Cardiac septum (tissue), 1 donor: ENCODE data around the gene DPP9. TPM values are rescaled to one million over a fixed set of nuclear protein-coding genes. Genes with fewer than 3 reads are reported as not detected.

Source experiments
- DNase-seq: peaks from one replicate; pipeline ENCODE4 v3.0.0-alpha.2; 2020; ENCODE audit warnings: low spot score
- intact Hi-C: fragments of 100-400 bp; cut with DNase I; formaldehyde crosslinking; loops from one replicate; pipeline ENCODE4 v1.14.0; 2022
- total RNA-seq: library from RNA; stranded (reverse); fragmentation: NEBNext Ultra II Directional; extraction: Animal tissue kit (Norgen Biotek cat#: 25700); gene quantifications from one replicate; pipeline ENCODE4 v1.2.1, GENCODE V29; 2021
- donor health status: DM: no; HTN: no; CAD: no.

DPP9 gene
- total RNA-seq, 1 donor from 2014 or later = 39.0 TPM

- intact Hi-C loops = loop anchor here (2.0 kb wide), 1 partner anchor 75 kb away; the partner anchor contains the start of gene TNFAIP8L1
- peak; percentile 92 for DNase-seq
Measured at GRCh38 chr19:4713384-4713951, 10.2 kb downstream of the DPP9 start.

- intact Hi-C loops = loop anchor here (2.0 kb wide), 1 partner anchor 74 kb away; the partner anchor contains the start of gene TNFAIP8L1
- no peak for DNase-seq
Measured at GRCh38 chr19:4712771-4713170, 10.9 kb downstream of the DPP9 start.

GRCh38 chr19:4711211-4711610, 12.4 kb downstream of the DPP9 start:
- DNase-seq = no peak
- intact Hi-C loops = no loop called here

GRCh38 chr19:4710281-4710600, 13.4 kb downstream of the DPP9 start:
- intact Hi-C loops = no loop called here

GRCh38 chr19:4709440-4710280, 14.0 kb downstream of the DPP9 start:
- DNase-seq = no peak
- intact Hi-C loops = no loop called here

More at GRCh38 chr19:4710281-4710600, 13.4 kb downstream of the DPP9 start:
- no peak for DNase-seq

- intact Hi-C loops = no loop called here
- no peak for DNase-seq
Measured at GRCh38 chr19:4707956-4708650, 15.5 kb downstream of the DPP9 start.

- DNase-seq = no peak
- intact Hi-C loops = no loop called here
Measured at GRCh38 chr19:4707322-4707721, 16.3 kb downstream of the DPP9 start.

- DNase-seq = no peak
- intact Hi-C loops = no loop called here
Measured at GRCh38 chr19:4705413-4706131, 18.1 kb downstream of the DPP9 start.

- DNase-seq = no peak
- intact Hi-C loops = no loop called here
Measured at GRCh38 chr19:4704317-4704673, 19.3 kb downstream of the DPP9 start.

- DNase-seq = no peak
- intact Hi-C loops = no loop called here
Measured at GRCh38 chr19:4703671-4704316, 19.8 kb downstream of the DPP9 start.

GRCh38 chr19:4702764-4703163, 20.9 kb downstream of the DPP9 start:
- intact Hi-C loops = no loop called here
- DNase-seq = no peak

- DNase-seq = no peak
- intact Hi-C loops = no loop called here
Measured at GRCh38 chr19:4701557-4701956, 22.1 kb downstream of the DPP9 start.

GRCh38 chr19:4700693-4700970, 23.0 kb downstream of the DPP9 start:
- intact Hi-C loops = no loop called here
- DNase-seq = no peak

GRCh38 chr19:4699826-4700692, 23.6 kb downstream of the DPP9 start:
- no peak for DNase-seq
- intact Hi-C loops = no loop called here

GRCh38 chr19:4697304-4697703, 26.3 kb downstream of the DPP9 start:
- DNase-seq = no peak
- intact Hi-C loops = no loop called here

GRCh38 chr19:4695224-4695731, 28.4 kb downstream of the DPP9 start:
- DNase-seq = no peak
- intact Hi-C loops = no loop called here

- intact Hi-C loops = no loop called here
- DNase-seq = no peak
Measured at GRCh38 chr19:4694211-4694987, 29.2 kb downstream of the DPP9 start.
